Globus pallidus (tissue), 1 donor: ENCODE results near the gene CENPO.

ENCODE experiments used
- DNase-seq: peaks from one replicate; pipeline ENCODE4 v3.0.0-alpha.2; 2015; ENCODE audit warnings: low spot score

Gene CENPO

DNA sequence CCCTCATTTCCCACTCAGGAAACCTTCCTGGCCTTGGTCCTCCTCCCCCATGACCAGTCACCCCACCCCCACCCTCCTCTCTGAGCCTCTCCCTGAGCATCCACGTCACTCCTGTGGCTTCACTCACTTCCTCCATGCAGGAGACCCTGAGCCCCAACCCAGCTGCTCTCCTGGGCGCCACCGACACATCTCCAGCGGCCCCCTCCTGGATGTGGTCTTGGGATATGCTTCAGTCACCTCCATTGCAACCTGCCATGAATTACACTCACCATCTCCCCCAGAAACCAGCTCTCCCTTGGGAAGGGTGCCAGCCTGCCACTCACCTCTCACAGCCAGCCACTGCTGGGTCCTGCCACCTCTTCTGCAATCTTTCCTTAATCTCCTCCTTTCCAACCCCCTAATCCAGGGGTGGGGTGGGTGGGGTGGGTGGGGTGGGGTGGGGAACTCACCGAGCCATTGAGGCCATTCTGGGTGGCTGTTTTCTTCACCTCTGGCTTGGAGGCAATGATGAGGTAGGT, 44.8 kb downstream of the CENPO start:
- DNase-seq: no peak

GRCh38 chr2:24838541-24838940, 45.3 kb downstream of the CENPO start:
- no peak for DNase-seq

DNA sequence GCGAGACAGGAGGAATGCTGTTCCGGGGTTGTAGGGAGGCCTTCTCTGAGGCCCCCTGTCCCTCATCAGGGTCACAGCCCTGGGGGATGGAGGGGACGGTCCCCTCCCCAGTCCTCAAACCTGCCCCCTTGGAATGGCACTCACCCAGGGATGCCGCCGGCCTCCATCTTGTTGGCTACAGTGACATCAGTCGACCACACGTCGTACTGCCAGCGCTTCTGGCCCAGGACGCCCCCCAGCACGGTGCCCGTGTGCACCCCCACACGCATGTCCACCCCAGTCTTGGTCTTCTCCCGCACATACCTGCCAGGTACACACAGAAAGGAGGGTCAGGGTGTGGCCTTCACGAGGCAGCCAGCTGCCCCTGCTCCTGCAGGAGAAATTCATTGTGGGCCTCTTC, 46.5 kb downstream of the CENPO start:
- DNase-seq: no peak

GRCh38 chr2:24840164-24840869, 47.1 kb downstream of the CENPO start:
- no peak for DNase-seq

GRCh38 chr2:24840962-24841945, 48.0 kb downstream of the CENPO start:
- no peak for DNase-seq

GRCh38 chr2:24842081-24843050, 49.1 kb downstream of the CENPO start:
- DNase-seq: no peak

- no peak for DNase-seq
Measured at GRCh38 chr2:24843330-24843860, 50.2 kb downstream of the CENPO start.

- DNase-seq: no peak
Measured at GRCh38 chr2:24844023-24844685, 50.9 kb downstream of the CENPO start.

DNA sequence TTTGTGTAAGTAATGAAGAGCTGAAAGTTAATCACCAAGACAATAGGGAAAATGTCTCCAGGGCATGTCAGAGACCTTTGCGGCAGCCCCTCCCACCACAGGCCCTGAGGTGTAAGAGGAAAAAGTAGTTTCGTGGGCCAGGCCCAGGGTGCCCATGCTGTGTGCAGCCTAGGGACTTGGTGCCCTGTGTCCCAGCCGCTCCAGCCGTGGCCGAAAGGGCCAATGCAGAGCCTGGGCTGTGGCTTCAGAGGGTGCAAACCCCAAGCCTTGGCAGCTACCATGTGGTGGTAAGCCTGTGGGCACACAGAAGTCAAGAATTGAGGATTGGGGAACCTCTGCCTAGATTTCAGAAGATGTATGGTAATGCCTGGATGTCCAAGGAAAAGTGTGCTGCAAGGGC, 52.5 kb downstream of the CENPO start:
- no peak for DNase-seq

DNA sequence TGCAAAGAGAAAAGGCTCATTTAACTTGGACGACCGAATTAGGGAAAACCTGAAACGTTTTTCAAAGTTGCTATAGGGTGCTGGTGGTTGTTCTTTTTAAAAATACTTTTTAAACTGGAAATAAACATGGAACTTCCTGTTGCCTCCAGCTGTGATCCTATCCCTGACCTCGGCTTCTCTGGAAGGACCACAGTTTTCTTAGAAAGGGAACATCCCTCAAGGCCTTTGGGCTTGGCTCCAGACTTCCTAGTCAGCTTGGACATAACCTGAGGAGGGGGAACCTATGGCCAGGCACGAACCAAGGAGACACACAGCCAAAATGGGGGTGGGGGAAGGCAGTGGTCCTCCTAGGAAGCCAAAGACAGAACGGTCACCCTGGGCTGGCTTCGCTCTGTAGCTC, 57.7 kb downstream of the CENPO start:
- DNase-seq: no peak

GRCh38 chr2:24852026-24852425, 58.8 kb downstream of the CENPO start:
- no peak for DNase-seq

DNA sequence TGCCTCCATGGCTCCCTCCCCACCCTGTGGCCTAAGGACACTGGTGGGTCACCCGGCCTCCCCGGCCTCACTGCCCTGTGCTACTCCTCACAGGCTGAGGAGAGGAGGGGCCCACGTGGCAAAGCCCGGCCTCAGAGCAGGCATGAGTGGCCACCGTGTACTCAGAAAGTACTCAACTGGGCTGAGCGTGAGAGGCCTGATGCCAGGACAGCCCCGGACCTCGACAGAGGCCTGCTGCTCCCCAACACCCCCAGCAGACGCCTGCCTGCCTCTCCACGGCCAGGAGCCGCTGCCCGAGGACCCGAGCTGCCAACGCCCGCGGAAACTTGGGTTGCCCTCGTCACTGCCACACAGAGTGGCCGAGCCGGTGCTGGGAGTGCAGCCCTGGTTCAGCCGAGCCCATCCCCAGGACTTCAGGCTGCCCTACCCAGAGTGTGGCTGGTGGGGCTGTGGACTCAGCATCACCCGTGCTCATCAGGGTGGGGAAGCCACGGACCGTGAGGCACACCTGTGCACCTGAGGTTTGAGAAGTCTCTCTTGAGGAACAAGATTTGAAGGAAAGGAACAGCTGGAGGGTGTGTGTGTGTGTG, 59.3 kb downstream of the CENPO start:
- no peak for DNase-seq

DNA sequence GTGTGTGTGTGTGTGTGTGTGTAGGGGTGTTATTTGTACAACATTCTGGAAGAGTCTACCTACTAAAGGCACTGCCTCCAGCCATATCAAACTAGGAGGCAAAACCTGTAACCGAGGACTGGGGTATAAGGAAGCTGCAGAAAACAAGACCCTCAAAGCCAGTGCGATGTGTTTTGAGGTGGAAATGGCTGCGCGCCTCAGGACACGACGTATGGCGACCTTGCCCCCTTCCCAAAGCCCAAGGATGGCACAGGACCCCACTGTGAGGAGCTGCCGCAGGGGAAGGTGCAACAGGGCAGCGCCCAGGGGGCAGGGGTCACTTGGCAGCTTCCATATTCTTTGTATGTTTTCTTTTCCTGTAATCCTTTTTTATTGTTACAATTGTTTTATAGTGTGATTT, 59.8 kb downstream of the CENPO start:
- no peak for DNase-seq

- no peak for DNase-seq
Measured at GRCh38 chr2:24853996-24854395, 60.8 kb downstream of the CENPO start.

DNA sequence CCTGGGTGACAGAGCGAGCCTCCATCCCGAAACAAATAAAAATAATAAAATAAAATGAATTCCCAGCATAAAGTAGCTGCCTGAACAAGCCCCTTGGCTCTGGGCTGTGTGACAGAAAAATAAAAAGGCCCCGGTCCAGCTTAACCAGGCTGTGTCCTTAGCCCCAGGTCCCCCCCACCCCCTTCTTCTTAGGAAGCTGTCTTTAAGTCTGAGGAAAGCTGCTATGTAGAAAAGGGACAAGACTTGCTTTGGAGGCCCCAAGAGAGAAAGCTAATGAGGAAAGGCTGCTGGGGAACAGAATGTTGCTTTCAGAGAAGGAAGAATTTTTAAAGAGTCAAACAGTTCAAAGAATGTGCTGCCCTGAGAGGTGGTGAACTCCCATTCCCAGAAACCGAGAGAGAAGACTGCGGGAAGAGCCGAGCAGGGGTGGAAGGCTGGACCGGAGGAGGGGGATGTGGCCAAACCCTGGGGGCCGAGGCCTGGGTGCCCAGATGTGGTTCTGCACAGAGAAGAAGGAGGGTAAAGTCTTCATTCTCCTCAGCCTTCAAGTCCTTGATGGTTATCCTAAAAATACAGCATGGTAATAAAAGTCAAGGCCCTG, 61.9 kb downstream of the CENPO start:
- no peak for DNase-seq

GRCh38 chr2:24855726-24856125, 62.5 kb downstream of the CENPO start:
- no peak for DNase-seq

DNA sequence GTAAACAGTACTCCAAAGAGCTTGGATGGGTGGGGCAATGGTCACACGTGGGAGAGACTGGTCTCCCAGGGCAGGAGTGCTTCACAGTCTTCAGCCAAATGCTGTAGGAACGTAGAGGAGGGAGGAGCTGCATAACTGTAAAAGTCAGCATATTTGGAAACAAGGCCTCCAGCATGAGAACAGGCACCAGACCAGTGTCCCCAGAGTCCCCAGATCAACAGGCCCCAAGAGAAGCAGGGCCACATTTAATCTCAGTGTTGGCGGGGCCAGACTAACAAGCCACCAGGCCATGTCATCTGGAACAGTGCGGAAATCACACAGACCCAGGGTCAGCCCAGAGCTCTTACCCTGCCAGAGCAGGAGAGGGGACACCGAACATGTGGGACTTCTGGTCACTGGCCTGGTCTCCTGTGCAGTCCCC, 63.6 kb downstream of the CENPO start:
- no peak for DNase-seq

DNA sequence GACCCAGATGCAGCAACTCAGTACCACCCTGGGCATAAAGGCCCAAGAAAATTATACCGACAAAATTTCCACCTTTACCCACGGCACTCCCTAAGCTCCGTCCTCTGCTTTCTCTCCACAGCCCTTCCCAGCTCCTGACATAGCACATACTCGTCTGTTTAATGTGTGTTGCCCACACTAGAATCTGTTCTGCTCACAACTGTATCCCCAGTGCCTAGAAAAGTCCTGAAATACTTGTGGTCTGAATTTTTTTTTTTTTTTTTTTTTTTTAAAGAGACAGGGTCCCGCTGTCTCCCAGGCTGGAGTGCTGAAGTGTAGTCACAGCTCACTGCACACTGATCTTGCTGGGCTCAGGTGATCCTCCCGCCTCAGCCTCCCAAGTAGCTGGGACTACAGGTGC, 64.5 kb downstream of the CENPO start:
- DNase-seq: no peak

DNA sequence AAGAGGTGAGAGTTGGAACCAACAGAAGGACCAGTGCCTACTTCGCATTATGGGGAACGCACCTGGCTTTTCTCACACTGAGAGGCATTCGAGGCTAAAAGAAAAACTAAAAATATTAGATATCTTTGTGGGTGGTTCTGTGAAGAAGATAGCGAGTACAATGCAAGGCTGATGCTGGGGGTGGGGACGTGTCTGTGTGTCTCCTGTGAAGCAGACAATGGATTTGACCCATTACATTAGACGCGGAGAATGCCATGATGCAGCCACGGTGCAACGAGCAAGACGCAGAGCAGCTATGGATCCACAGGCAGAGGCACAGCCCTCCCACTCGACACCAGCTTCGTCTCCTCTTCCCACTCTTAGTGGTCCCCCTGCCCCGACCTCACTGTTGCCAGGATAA, 65.8 kb downstream of the CENPO start:
- DNase-seq: no peak

DNA sequence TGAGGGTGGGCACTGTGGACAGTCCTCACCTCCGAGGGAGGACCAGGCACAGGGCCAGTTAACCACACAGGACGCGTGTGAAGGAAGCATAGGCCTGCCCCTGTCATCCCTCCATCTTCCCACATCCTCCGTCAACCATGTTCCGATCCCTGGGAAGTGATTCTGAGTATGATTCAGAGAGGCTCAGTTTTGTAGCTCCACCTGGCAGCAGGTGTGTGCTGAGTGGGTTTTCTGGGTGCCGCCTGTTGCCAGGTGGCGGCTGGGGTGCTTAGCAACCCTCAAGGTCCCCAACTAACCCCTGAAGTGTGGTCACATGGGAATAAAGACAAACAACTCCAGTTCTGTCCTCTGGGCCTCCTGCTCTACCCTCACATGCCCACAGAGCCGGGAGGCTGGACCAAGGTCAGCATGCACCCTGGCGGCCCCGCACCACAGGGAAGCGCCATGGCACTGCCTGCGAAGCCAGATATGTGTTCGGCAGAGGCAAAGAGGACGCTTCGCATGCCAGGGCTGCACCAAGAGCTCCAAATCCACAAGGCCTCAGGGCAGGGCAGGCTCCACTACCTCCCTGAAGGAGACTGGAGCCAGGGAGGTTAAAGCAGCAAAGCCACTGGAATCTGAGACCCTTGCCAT, 66.9 kb downstream of the CENPO start:
- DNase-seq: no peak
